Panc1 (cell line): ENCODE results near the gene CPT1C. TPM values are rescaled to one million over a fixed set of nuclear protein-coding genes. Genes with fewer than 3 reads are reported as not detected.

Experiments used
- ATAC-seq: fragments of 200-7000 bp; cut with Tn5 transposase; 2 replicates; pipeline ENCODE4 v1.9.1; 2020; ENCODE audit warnings: mild to moderate bottlenecking, moderate library complexity
- BruUV-seq: library from RNA; stranded (reverse); fragments of 400-500 nt; replicated peaks from 2 replicates; lab custom pipeline; 2021; lab: Mats Ljungman, UMichigan
- CTCF ChIA-PET: fragments of 300-600 bp; sonication (Branson Sonifier 250); formaldehyde crosslinking; loops from one replicate; lab custom pipeline; 2022; ENCODE audit warnings: antibody characterized with exemption; lab: Charles Lee
- POLR2A ChIA-PET: fragments of 300-600 bp; sonication (Branson Sonifier 250); formaldehyde crosslinking; loops from one replicate; lab custom pipeline; 2022; ENCODE audit warnings: antibody characterized with exemption; lab: Charles Lee
- DNase-seq: peaks from one replicate; pipeline ENCODE4 v3.0.0-alpha.2; 2010; ENCODE audit warnings: low read depth, low spot score
- H3K27ac ChIP-seq: 2 replicates; pipeline ENCODE4 v1.5.1; 2011; ENCODE audit warnings: mild to moderate bottlenecking, low read length, inconsistent platforms
- H3K27me3 ChIP-seq: fragments of 200-500 bp; sonication (Bioruptor generic); 2 replicates; pipeline ENCODE4 v1.6.0; 2014; ENCODE audit warnings: low read length, inconsistent platforms; ENCODE audit not compliant: control insufficient read depth, insufficient read depth
- H3K36me3 ChIP-seq: fragments of 200-500 bp; sonication (Bioruptor generic); 2 replicates; pipeline ENCODE4 v1.5.1; 2014; ENCODE audit warnings: inconsistent platforms, mild to moderate bottlenecking, low read length, moderate library complexity; ENCODE audit not compliant: control insufficient read depth, insufficient read depth
- H3K4me1 ChIP-seq: 2 replicates; pipeline ENCODE4 v1.5.1; 2011; ENCODE audit warnings: inconsistent platforms, mild to moderate bottlenecking, low read length, moderate library complexity; ENCODE audit not compliant: control insufficient read depth, insufficient read depth
- H3K4me3 ChIP-seq, 2 experiments: 2 replicates each; pipeline ENCODE4 v1.5.1; 2011 to 2012; ENCODE audit warnings: low read depth in 2 of 2, low read length in 2 of 2, mild to moderate bottlenecking in 2 of 2, inconsistent platforms in 1 of 2, moderate library complexity in 1 of 2
- H3K9me3 ChIP-seq: fragments of 200-500 bp; sonication (Bioruptor generic); 2 replicates; pipeline ENCODE4 v1.5.1; 2014; ENCODE audit warnings: low read depth, mild to moderate bottlenecking, inconsistent platforms, low read length, moderate library complexity; ENCODE audit not compliant: control insufficient read depth, insufficient read depth
- POLR2AphosphoS5 ChIP-seq: IDR thresholded peaks from 2 replicates; pipeline ENCODE4 v1.6.1; 2012; ENCODE audit warnings: mild to moderate bottlenecking, low read depth, low read length, moderate library complexity
- REST ChIP-seq, 2 experiments: IDR thresholded peaks; 2 replicates each; pipeline ENCODE4 v1.6.1; 2011 to 2012; ENCODE audit warnings: low read depth in 2 of 2, control low read depth in 1 of 2, low read length in 1 of 2, mild to moderate bottlenecking in 1 of 2, moderate library complexity in 1 of 2; ENCODE audit not compliant: insufficient read depth in 1 of 2
- SIN3A ChIP-seq: IDR thresholded peaks from 2 replicates; pipeline ENCODE4 v1.6.1; 2012; ENCODE audit warnings: low read depth, mild to moderate bottlenecking, low read length, moderate library complexity, borderline replicate concordance; ENCODE audit not compliant: insufficient read depth
- TCF7L2 ChIP-seq: IDR thresholded peaks from 2 replicates; pipeline ENCODE4 v1.6.1; 2011; ENCODE audit warnings: mild to moderate bottlenecking, low read depth, low read length, inconsistent platforms
- in situ Hi-C: cut with HindIII; loops from 2 replicates; pipeline ENCODE4 v1.10.0; 2016; ENCODE audit warnings: low sequenced_read_pairs, low pct_unique_long_range_greater_than_20kb
- intact Hi-C: fragments of 100-400 bp; cut with micrococcal nuclease; formaldehyde crosslinking; loops from one replicate; pipeline ENCODE4 v1.10.0; 2022; ENCODE audit not compliant: unreplicated experiment
- total RNA-seq: library from RNA; stranded (reverse); gene quantifications from one replicate; pipeline ENCODE4 v1.2.1, GENCODE V29; 2021; ENCODE audit not compliant: unreplicated experiment
- TF ChIP-seq, protein P1 (sequence below): fragments of 450-650 bp; IDR thresholded peaks from 2 replicates; pipeline ENCODE4 v1.5.1; 2017; ENCODE audit warnings: mild to moderate bottlenecking

Gene CPT1C
- total RNA-seq, 1 experiment from 2014 or later, result 0.23 TPM

GRCh38 chr19:49677231-49677900, 13.6 kb upstream of the CPT1C start, which contains the start of gene PRMT1:
PRMT1 (plus strand) TSS chr19:49677271; CDS start chr19:49677281, 10 bp downstream.
- ChIA-PET CTCF (no interaction called here), POLR2A (interaction anchor here (1.1 to 1.2 kb wide), 2 partner anchors 12 to 37 kb away, joined by 4 to 5 read pairs; partner anchors contain the start of gene RRAS)
- Histone ChIP-seq H3K27me3 (no peaks in the 10 kb centered on the region), H3K27ac (peak within 1 kb of the TSS; percentile 98), H3K9me3 (no peaks in the 10 kb centered on the region), H3K4me1 (peaks cover 19% of the 10 kb centered on the region), H3K4me3 (peak within 1 kb of the TSS; percentile 83 to 88), H3K36me3 (peaks cover 12% of the 10 kb centered on the region)
- no peak for TF ChIP-seq REST (IDR thresholded peaks at IDR 0.05; ENCODE audit: insufficient read depth in 1 of 2, low read depth in 2 of 2, low read length in 1 of 2)
- TF ChIP-seq SIN3A, result peak; percentile 65; the same call in 1 of the 2 replicates
- TF ChIP-seq, protein P1, sequence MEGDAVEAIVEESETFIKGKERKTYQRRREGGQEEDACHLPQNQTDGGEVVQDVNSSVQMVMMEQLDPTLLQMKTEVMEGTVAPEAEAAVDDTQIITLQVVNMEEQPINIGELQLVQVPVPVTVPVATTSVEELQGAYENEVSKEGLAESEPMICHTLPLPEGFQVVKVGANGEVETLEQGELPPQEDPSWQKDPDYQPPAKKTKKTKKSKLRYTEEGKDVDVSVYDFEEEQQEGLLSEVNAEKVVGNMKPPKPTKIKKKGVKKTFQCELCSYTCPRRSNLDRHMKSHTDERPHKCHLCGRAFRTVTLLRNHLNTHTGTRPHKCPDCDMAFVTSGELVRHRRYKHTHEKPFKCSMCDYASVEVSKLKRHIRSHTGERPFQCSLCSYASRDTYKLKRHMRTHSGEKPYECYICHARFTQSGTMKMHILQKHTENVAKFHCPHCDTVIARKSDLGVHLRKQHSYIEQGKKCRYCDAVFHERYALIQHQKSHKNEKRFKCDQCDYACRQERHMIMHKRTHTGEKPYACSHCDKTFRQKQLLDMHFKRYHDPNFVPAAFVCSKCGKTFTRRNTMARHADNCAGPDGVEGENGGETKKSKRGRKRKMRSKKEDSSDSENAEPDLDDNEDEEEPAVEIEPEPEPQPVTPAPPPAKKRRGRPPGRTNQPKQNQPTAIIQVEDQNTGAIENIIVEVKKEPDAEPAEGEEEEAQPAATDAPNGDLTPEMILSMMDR, result no peak
- TF ChIP-seq POLR2AphosphoS5, result peak; percentile 69; the same call in 1 of the 2 replicates
- no peak for TF ChIP-seq TCF7L2
- in situ Hi-C loops (no loop called here), intact Hi-C loops (no loop called here)
- BruUV-seq, result no TSS peak
- DNase-seq (no peak), ATAC-seq (peak; percentile 49)

DNA sequence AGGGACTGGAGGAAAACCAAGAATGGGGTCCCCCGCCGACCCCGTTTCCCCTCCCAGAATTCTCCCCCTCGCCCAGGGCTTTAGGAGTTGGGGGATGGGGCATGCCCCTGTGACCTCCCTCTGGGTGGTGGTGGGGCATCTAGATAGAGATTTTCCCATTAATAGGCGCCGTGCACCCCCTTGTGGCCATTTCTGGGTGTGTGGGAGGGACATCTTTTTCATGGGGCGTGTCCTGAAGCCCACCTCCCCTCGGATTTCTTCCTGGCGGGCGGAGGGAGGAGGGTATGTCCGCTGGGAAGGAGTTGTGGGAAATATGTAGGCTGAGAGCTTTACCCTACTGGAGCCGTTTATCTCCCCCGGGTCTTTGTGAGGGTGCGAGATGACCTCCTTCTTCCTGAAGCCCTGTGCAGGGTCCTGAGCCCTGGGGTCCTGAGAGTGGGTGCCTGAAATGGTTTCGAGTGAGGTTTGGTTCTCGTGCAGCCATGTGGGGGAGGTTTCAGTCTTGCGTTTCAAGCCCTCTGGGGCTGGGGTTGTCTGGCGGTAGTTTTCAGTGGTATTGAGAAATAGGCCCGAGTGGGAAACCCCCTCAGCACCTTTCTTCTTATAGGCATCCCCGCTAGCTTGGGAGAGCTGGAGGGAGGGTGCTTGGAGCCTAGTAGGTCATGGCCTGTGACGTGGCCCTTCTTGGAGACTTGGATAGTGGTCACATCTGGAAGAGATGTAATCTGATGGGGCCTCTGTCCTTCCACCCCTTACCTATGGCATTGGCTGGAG, 12.8 kb upstream of the CPT1C start:
- intact Hi-C loops (no loop called here), in situ Hi-C loops (no loop called here)
- H3K27me3 ChIP-seq, result no peaks in the 10 kb centered on the region
- CTCF ChIA-PET, result no interaction called here
- H3K9me3 ChIP-seq, result no peaks in the 10 kb centered on the region
- TF ChIP-seq, protein P1, result peak; percentile 73
- TF ChIP-seq POLR2AphosphoS5 (0 out of 2 replicates have a peak, but pooled peaks have one; percentile 7), REST (IDR thresholded peaks at IDR 0.05; ENCODE audit: insufficient read depth in 1 of 2, low read depth in 2 of 2, low read length in 1 of 2) (no peak), TCF7L2 (no peak), SIN3A (peak; percentile 18; the same call in 1 of the 2 replicates)
- H3K4me3 ChIP-seq, result peak overlapping the region; percentile 83 to 88
- no peak for ATAC-seq
- DNase-seq, result no peak
- POLR2A ChIA-PET, result interaction anchor here (1.0 kb wide), 1 partner anchor 98 kb away, joined by 3 read pairs; no protein-coding TSS in a partner anchor
- peaks cover 19% of the 10 kb centered on the region for H3K4me1 ChIP-seq
- BruUV-seq, result TSS peak; percentile 79
- H3K36me3 ChIP-seq, result peaks cover 14% of the 10 kb centered on the region
- peak overlapping the region; percentile 85 for H3K27ac ChIP-seq
